SK-N-SH treated with all-trans-retinoic acid at 6 μM for 48 hours (cell line): ENCODE measurements around the gene MEI4.
A peak's percentile ranks its signal among the peaks of the same experiment; 100 is the strongest.

Experiments
- ATAC-seq: fragments of 200-7000 bp; cut with Tn5 transposase; 3 replicates; pipeline ENCODE4 v1.9.1; 2020; ENCODE audit warnings: mild to moderate bottlenecking, moderate library complexity
- ARNTL ChIP-seq: fragments of 450-650 bp; formaldehyde crosslinking; IDR thresholded peaks from 2 replicates; pipeline ENCODE4 v1.5.0; 2020; ENCODE audit warnings: low read depth, mild to moderate bottlenecking, moderate library complexity, borderline replicate concordance
- BACH2 ChIP-seq: fragments of 250-450 bp; sonication (Bioruptor Pico); IDR thresholded peaks from 2 replicates; pipeline ENCODE4 v1.9.0; 2021; ENCODE audit warnings: mild to moderate bottlenecking, borderline replicate concordance
- CSDC2 ChIP-seq: fragments of 250-450 bp; sonication (Bioruptor Pico); IDR thresholded peaks from 2 replicates; pipeline ENCODE4 v1.5.0; 2020; ENCODE audit warnings: mild to moderate bottlenecking, moderate library complexity
- CSRNP3 ChIP-seq: fragments of 250-450 bp; sonication (Bioruptor Pico); IDR thresholded peaks from 2 replicates; pipeline ENCODE4 v1.5.1; 2021; ENCODE audit warnings: mild to moderate bottlenecking, moderate library complexity
- ESRRG ChIP-seq: fragments of 250-450 bp; sonication (Bioruptor Pico); IDR thresholded peaks from 2 replicates; pipeline ENCODE4 v1.6.1; 2021; ENCODE audit warnings: mild to moderate bottlenecking
- ISL1 ChIP-seq: fragments of 250-450 bp; sonication (Bioruptor Pico); IDR thresholded peaks from 2 replicates; pipeline ENCODE4 v2.1.2; 2022; ENCODE audit warnings: mild to moderate bottlenecking, moderate library complexity
- OSR1 ChIP-seq: fragments of 250-450 bp; sonication (Bioruptor Pico); IDR thresholded peaks from 2 replicates; pipeline ENCODE4 v1.8.0; 2022; ENCODE audit warnings: moderate library complexity, mild to moderate bottlenecking, inconsistent platforms
- PATZ1 ChIP-seq: fragments of 250-450 bp; sonication (Bioruptor Pico); IDR thresholded peaks from 2 replicates; pipeline ENCODE4 v1.8.0; 2020; ENCODE audit warnings: mild to moderate bottlenecking, moderate library complexity, borderline replicate concordance
- POU6F1 ChIP-seq: fragments of 250-450 bp; sonication (Bioruptor Pico); IDR thresholded peaks from 2 replicates; pipeline ENCODE4 v1.8.0; 2021; ENCODE audit warnings: low read depth, mild to moderate bottlenecking, moderate library complexity, borderline replicate concordance
- PPARA ChIP-seq: fragments of 250-450 bp; sonication (Bioruptor Pico); IDR thresholded peaks from 2 replicates; pipeline ENCODE4 v1.5.0; 2020; ENCODE audit warnings: mild to moderate bottlenecking, borderline replicate concordance
- RARB ChIP-seq: fragments of 250-450 bp; sonication (Bioruptor Pico); IDR thresholded peaks from 2 replicates; pipeline ENCODE4 v1.8.0; 2021; ENCODE audit warnings: mild to moderate bottlenecking, moderate library complexity
- SNAI2 ChIP-seq: fragments of 250-450 bp; sonication (Bioruptor Pico); IDR thresholded peaks from 2 replicates; pipeline ENCODE4 v1.5.0; 2020; ENCODE audit warnings: mild to moderate bottlenecking, moderate library complexity
- TCF4 ChIP-seq: fragments of 250-450 bp; sonication (Bioruptor Pico); IDR thresholded peaks from 2 replicates; pipeline ENCODE4 v1.8.0; 2021; ENCODE audit warnings: mild to moderate bottlenecking, moderate library complexity, borderline replicate concordance
- TOX ChIP-seq: fragments of 250-450 bp; sonication (Bioruptor Pico); IDR thresholded peaks from 2 replicates; pipeline ENCODE4 v1.8.0; 2021; ENCODE audit warnings: mild to moderate bottlenecking, moderate library complexity, borderline replicate concordance
- TSHZ2 ChIP-seq: fragments of 250-450 bp; sonication (Bioruptor Pico); IDR thresholded peaks from 2 replicates; pipeline ENCODE4 v1.5.0; 2020; ENCODE audit warnings: mild to moderate bottlenecking, moderate library complexity
- ZC3H10 ChIP-seq: fragments of 250-450 bp; sonication (Bioruptor Pico); IDR thresholded peaks from 2 replicates; pipeline ENCODE4 v1.5.1; 2021; ENCODE audit warnings: mild to moderate bottlenecking, moderate library complexity
- ZFP3 ChIP-seq: fragments of 250-450 bp; sonication (Bioruptor Pico); IDR thresholded peaks from 2 replicates; pipeline ENCODE4 v1.5.0; 2020; ENCODE audit warnings: mild to moderate bottlenecking, moderate library complexity
- ZNF70 ChIP-seq: fragments of 450-650 bp; formaldehyde crosslinking; IDR thresholded peaks from 2 replicates; pipeline ENCODE4 v1.5.0; 2020; ENCODE audit warnings: mild to moderate bottlenecking, moderate library complexity
- ZNF8 ChIP-seq: fragments of 450-650 bp; formaldehyde crosslinking; IDR thresholded peaks from 2 replicates; pipeline ENCODE4 v1.5.0; 2020; ENCODE audit warnings: mild to moderate bottlenecking, moderate library complexity

The MEI4 gene

GRCh38 chr6:77669913-77670312, 17.1 kb downstream of the MEI4 start (continued):
- no peak for TF ChIP-seq POU6F1 (CRISPR knock-in tag)

GRCh38 chr6:77674211-77674610, 21.4 kb downstream of the MEI4 start:
- ATAC-seq = no peak
- TF ChIP-seq ESRRG (CRISPR knock-in tag) = no peak
- no peak for TF ChIP-seq POU6F1 (CRISPR knock-in tag)
- TF ChIP-seq PPARA (CRISPR knock-in tag) = no peak
- no peak for TF ChIP-seq RARB
- TF ChIP-seq ARNTL (CRISPR knock-in tag) = no peak
- TF ChIP-seq ZFP3 = no peak
- no peak for TF ChIP-seq CSRNP3 (CRISPR knock-in tag)
- TF ChIP-seq ISL1 = no peak
- no peak for TF ChIP-seq SNAI2 (CRISPR knock-in tag)
- no peak for TF ChIP-seq TOX
- TF ChIP-seq CSDC2 (CRISPR knock-in tag) = no peak
- no peak for TF ChIP-seq TCF4
- TF ChIP-seq ZC3H10 (CRISPR knock-in tag) = no peak
- no peak for TF ChIP-seq PATZ1 (CRISPR knock-in tag)
- TF ChIP-seq OSR1 (CRISPR knock-in tag) = no peak
- TF ChIP-seq TSHZ2 (CRISPR knock-in tag) = no peak
- no peak for TF ChIP-seq ZNF8 (CRISPR knock-in tag)
- TF ChIP-seq ZNF70 (CRISPR knock-in tag) = no peak
- no peak for TF ChIP-seq BACH2 (CRISPR knock-in tag)

- peak; percentile 69 for TF ChIP-seq TCF4
- no peak for TF ChIP-seq TSHZ2 (CRISPR knock-in tag)
- TF ChIP-seq, all 23 proteins: peak for 1
- no peak for ATAC-seq
These were observed 25.2 kb downstream of the MEI4 start for GRCh38 chr6:77678048-77678447.
